Mesodermal cell (in vitro differentiated cells): ENCODE results near the gene KRTAP10-6.
"Not testable (repeated sequence)": the region's sequence is repeated elsewhere in the genome, so short reads cannot be mapped to it uniquely, and the experiment has no call there.

ENCODE experiments used
- H3K27ac ChIP-seq: 2 replicates; pipeline ENCODE4 v1.7.0; 2013; ENCODE audit warnings: mild to moderate bottlenecking, low read depth, low read length, moderate library complexity; ENCODE audit not compliant: severe bottlenecking
- H3K36me3 ChIP-seq: 2 replicates; pipeline ENCODE4 v1.7.1; 2013; ENCODE audit warnings: mild to moderate bottlenecking, low read length, moderate library complexity; ENCODE audit not compliant: control insufficient read depth, insufficient read depth
- H3K4me1 ChIP-seq: one replicate; pipeline ENCODE4 v1.7.1; 2013; ENCODE audit warnings: mild to moderate bottlenecking, low read length; ENCODE audit not compliant: insufficient read depth, control insufficient read depth, poor library complexity, severe bottlenecking
- H3K4me3 ChIP-seq: 2 replicates; pipeline ENCODE4 v1.7.0; 2013; ENCODE audit warnings: low read length, control low read depth, mild to moderate bottlenecking; ENCODE audit not compliant: insufficient read depth, poor library complexity, severe bottlenecking; ENCODE audit errors: extremely low read depth
- H3K9me3 ChIP-seq: 2 replicates; pipeline ENCODE4 v1.7.1; 2013; ENCODE audit warnings: mild to moderate bottlenecking, low read length, moderate library complexity; ENCODE audit not compliant: control insufficient read depth
- WGBS, 2 experiments: methylation state at CpG; one replicate each; pipeline ENCODE4 v1.1.5; 2013; ENCODE audit warnings: missing lambda C conversion rate in 2 of 2; ENCODE audit not compliant: insufficient coverage in 2 of 2; 5-methylcytosine and 5-hydroxymethylcytosine counted together

The KRTAP10-6 gene

GRCh38 chr21:44596068-44596725, 3.9 kb upstream of the KRTAP10-6 start:
- Histone ChIP-seq H3K4me1 (peaks cover 10% of the 10 kb centered on the region), H3K4me3 (no peak overlapping the region), H3K36me3 (no peaks in the 10 kb centered on the region), H3K27ac (no peak overlapping the region), H3K9me3 (peaks cover 3% of the 10 kb centered on the region)
- 97 to 98% methylated on average over 5 to 7 of the region's 9 CpGs for WGBS, 2 experiments

DNA sequence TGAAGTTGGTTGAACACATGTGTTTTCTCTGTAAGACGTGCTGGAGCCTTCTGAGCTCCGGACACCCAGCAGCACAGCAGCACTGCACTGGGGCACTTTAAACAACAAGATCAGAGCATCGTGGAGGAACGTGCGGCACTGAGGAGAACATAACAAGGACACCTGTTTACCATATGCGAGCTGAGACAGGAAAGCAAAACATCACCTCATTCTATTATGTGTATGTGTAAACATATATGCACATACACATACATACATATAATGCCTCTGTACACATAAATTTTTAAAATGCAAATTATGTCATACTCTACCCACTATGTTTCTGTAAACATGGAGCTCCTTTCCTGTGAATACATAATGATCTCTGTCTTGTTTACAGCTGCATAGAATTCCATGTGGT, 3.2 kb upstream of the KRTAP10-6 start:
- peaks cover 10% of the 10 kb centered on the region for H3K4me1 ChIP-seq
- WGBS, 2 experiments: 98 to 100% methylated on average over 2 to 5 of the region's 6 CpGs
- no peak overlapping the region for H3K4me3 ChIP-seq
- H3K9me3 ChIP-seq: peaks cover 3% of the 10 kb centered on the region
- H3K27ac ChIP-seq: no peak overlapping the region
- no peaks in the 10 kb centered on the region for H3K36me3 ChIP-seq

DNA sequence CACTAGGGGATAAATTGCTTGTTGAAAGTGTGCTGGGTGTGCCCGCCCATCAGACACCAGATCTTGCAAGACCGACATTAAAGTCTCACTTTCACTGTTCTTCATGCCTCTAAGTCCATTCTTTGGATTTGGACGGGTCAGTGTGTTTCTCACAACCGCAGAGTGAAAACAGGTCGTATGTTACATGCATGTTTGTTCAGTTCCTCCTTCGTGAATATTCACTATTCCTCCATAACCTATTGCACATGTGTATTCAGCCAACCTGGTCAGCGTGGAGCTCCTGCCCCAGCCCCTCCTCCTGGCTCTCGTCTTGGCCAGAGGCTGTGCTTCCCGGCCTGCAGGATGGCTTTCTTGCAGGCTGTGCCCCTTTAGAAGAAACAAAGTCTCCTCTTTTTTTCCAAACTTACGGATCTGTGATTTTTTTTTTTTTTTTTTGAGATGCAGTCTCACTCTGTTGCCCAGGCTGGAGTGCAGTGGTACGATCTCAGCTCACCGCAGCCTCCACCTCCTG, 2.2 kb upstream of the KRTAP10-6 start:
- no peaks in the 10 kb centered on the region for H3K36me3 ChIP-seq
- peaks cover 10% of the 10 kb centered on the region for H3K4me1 ChIP-seq
- WGBS, 2 experiments: 92 to 95% methylated on average over 7 to 11 of the region's 12 CpGs
- H3K27ac ChIP-seq: no peak overlapping the region
- H3K4me3 ChIP-seq: no peak overlapping the region
- peaks cover 3% of the 10 kb centered on the region for H3K9me3 ChIP-seq

- Histone ChIP-seq H3K27ac (peak overlapping the region; percentile 67), H3K4me3 (no peak overlapping the region), H3K36me3 (no peaks in the 10 kb centered on the region), H3K9me3 (peaks cover 2% of the 10 kb centered on the region), H3K4me1 (peaks cover 10% of the 10 kb centered on the region)
- 79 to 82% methylated on average over 19 to 20 of the region's 20 CpGs for WGBS, 2 experiments
These were observed 1.5 kb upstream of the KRTAP10-6 start for GRCh38 chr21:44593598-44594405.

DNA sequence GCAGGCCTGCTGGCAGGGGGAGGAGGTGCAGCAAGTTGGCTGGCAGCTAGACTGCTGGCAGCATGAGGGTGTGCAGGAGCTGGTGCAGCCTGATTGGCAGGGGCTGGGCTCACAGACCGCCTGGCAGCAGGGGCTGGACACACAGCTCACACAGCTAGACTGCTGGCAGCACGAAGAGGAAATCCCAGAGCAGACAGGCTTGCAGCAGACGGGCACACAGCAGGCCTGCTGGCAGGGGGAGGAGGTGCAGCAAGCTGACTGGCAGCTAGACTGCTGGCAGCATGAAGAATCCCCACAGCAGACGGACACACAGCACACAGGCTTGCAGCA, 539 bp downstream of the KRTAP10-6 start:
- peaks cover 10% of the 10 kb centered on the region for H3K4me1 ChIP-seq
- not testable (repeated sequence) for H3K4me3 ChIP-seq, H3K36me3 ChIP-seq, H3K9me3 ChIP-seq, H3K27ac ChIP-seq
- WGBS, 2 experiments: no CpG with 5 or more reads among the region's 4 CpGs

DNA sequence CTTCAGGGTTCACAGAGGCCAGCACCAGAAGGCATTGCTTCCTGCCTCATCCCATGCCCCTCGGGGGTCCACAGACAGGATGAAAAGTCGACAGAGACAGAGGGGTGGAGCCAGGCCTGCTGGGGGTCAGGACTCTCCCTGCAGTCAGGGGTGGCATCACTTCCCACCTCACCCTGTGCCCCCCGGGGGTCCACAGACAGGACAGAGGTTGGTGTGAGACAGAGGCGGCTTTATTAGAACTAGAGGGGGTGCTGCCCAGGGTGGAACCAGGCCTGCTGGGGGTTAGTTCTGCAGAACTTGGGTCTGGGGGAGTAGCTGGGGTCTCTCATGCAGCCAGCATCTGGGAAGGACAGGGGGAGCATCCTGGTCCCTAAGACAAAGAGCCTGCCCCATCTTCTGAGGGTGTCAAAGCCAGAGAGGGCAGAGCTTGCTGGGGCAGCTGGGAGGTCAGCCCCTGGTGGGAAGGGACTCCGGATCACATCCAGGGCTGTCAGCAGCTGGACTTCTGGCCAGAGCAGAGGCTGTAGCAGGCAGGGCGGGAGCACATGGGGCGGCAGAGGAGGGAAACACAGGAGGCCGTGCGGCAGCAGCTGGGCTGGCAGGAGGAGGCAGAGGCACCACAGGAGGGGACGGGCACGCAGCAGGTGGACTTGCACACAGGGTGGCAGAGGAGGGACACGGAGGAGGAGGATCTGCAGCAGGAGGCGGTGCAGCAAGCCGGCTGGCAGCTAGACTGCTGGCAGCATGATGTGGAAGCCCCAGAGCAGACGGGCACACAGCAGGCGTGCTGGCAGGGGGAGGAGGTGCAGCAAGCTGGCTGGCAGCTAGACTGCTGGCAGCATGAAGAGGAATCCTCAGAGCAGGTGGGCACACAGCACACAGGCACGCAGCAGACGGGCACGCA, 1.2 kb downstream of the KRTAP10-6 start:
- H3K9me3 ChIP-seq, H3K36me3 ChIP-seq, H3K27ac ChIP-seq, H3K4me3 ChIP-seq: not testable (repeated sequence)
- peaks cover 10% of the 10 kb centered on the region for H3K4me1 ChIP-seq
- 86 to 88% methylated on average over 9 to 14 of the region's 19 CpGs for WGBS, 2 experiments

- H3K27ac ChIP-seq: no peak overlapping the region
- H3K4me3 ChIP-seq: no peak overlapping the region
- no peaks in the 10 kb centered on the region for H3K36me3 ChIP-seq
- 100% methylated on average over 2 of the region's 10 CpGs; no CpG with 5 or more reads in 1 of the 2 experiments for WGBS, 2 experiments
- no peaks in the 10 kb centered on the region for H3K9me3 ChIP-seq
- peaks cover 10% of the 10 kb centered on the region for H3K4me1 ChIP-seq
These were observed 2.0 kb downstream of the KRTAP10-6 start for GRCh38 chr21:44590311-44590721.

DNA sequence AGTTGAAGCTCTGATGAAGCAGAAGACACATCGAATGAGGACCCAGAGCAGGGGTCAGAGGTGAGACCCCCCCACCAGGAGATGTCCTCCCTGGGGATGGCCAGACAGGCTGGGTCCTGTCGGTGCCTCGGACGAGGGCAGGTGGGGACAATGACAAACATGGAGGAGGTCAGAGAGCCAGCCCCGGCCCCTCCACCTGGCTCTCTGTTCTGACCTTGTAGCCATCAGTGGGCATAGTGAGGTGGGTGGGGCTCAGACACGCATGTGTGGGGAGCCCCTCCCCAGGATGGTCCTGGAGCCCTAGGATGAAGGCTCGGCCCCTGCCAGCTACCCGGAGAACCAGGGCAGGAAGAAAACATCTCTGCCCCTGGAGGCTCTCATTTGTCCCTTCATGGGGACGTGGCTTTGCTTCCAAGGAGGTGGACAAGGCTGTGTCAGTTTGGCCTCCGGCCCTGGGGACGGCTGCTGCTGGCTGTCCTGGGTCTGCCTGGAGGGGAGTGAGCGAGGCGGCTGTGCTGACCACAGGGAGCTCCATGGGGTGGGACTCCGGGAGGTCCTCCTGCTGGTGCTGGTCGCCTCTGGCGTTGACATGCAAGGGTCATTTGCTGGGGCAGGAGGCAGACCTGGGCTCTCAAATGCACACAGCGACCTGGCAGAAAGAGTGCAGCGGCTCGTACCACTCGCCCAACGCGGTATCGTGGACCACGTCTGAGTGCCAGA, 2.6 kb downstream of the KRTAP10-6 start:
- peaks cover 10% of the 10 kb centered on the region for H3K4me1 ChIP-seq
- no peak overlapping the region for H3K27ac ChIP-seq
- H3K9me3 ChIP-seq: no peaks in the 10 kb centered on the region
- H3K36me3 ChIP-seq: no peaks in the 10 kb centered on the region
- WGBS, 2 experiments: 93 to 94% methylated on average over 23 to 24 of the region's 24 CpGs
- no peak overlapping the region for H3K4me3 ChIP-seq

- Histone ChIP-seq H3K4me3 (no peak overlapping the region), H3K9me3 (no peaks in the 10 kb centered on the region), H3K36me3 (no peaks in the 10 kb centered on the region), H3K4me1 (peaks cover 9% of the 10 kb centered on the region), H3K27ac (no peak overlapping the region)
- WGBS, 2 experiments: 100% methylated on average over 2 of the region's 2 CpGs
These were observed 3.2 kb downstream of the KRTAP10-6 start for GRCh38 chr21:44589094-44589493.

DNA sequence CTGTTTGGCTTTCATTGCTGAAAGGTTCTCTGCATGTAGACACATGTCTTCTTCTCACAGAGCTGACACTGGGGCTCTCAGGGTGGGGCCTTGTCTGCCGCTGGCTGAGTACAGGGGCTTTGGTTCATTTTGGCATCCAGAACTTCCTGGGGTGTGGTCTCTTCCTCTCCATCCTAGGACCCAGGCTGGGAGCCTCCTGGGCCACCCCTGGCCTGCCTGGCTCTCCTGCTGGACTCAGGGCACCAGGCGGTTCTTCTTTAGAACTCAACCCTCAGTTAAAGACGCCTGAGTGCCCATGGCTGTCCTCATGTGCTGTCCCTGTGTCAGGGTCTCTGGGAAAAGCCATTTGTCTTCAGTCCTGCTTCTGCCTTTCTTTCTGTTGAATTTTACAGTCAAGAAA, 6.4 kb downstream of the KRTAP10-6 start:
- 95 to 96% methylated on average over 3 of the region's 3 CpGs for WGBS, 2 experiments
- Histone ChIP-seq H3K9me3 (no peaks in the 10 kb centered on the region), H3K36me3 (no peaks in the 10 kb centered on the region), H3K27ac (no peak overlapping the region), H3K4me3 (no peak overlapping the region), H3K4me1 (no peaks in the 10 kb centered on the region)
